HG02870 (cell line): ENCODE measurements around the gene XAF1.
"Not testable (repeated sequence)": the region's sequence is repeated elsewhere in the genome, so short reads cannot be mapped to it uniquely, and the experiment has no call there.

Experiments used
- ATAC-seq: cut with Tn5 transposase; IDR thresholded peaks from one replicate; pipeline ENCODE4 v1.9.1; 2021; ENCODE audit warnings: mild to moderate bottlenecking, moderate library complexity; ENCODE audit not compliant: unreplicated experiment

XAF1 gene

GRCh38 chr17:6753006-6753445, 2.8 kb upstream of the XAF1 start:
- ATAC-seq = no peak

- ATAC-seq = no peak
Measured at GRCh38 chr17:6753546-6753945, 2.3 kb upstream of the XAF1 start.

- no peak for ATAC-seq
Measured at GRCh38 chr17:6755281-6755680, 565 bp upstream of the XAF1 start.

- no peak for ATAC-seq
Measured at GRCh38 chr17:6756425-6757031, 682 bp downstream of the XAF1 start.

- no peak for ATAC-seq
Measured at GRCh38 chr17:6757747-6758146, 1.9 kb downstream of the XAF1 start.

- no peak for ATAC-seq
Measured at GRCh38 chr17:6761779-6762178, 5.9 kb downstream of the XAF1 start.

- ATAC-seq = no peak
Measured at GRCh38 chr17:6768447-6768846, 12.6 kb downstream of the XAF1 start.

- ATAC-seq = no peak
Measured at GRCh38 chr17:6772016-6772415, 16.2 kb downstream of the XAF1 start.

- not testable (repeated sequence) for ATAC-seq
Measured at GRCh38 chr17:6774906-6775305, 19.1 kb downstream of the XAF1 start.

- no peak for ATAC-seq
Measured at GRCh38 chr17:6775871-6776405, 20.1 kb downstream of the XAF1 start, which contains the start of gene FBXO39. Gene FBXO39 (plus strand): TSS chr17:6776215. CDS start chr17:6779869, 3,654 bp downstream.

- no peak for ATAC-seq
Measured at GRCh38 chr17:6779411-6779810, 23.6 kb downstream of the XAF1 start.

- ATAC-seq = no peak
Measured at GRCh38 chr17:6780001-6780400, 24.2 kb downstream of the XAF1 start.

GRCh38 chr17:6780886-6781285, 25.0 kb downstream of the XAF1 start:
- no peak for ATAC-seq

- ATAC-seq = no peak
Measured at GRCh38 chr17:6782244-6782643, 26.4 kb downstream of the XAF1 start.

- ATAC-seq = no peak
Measured at GRCh38 chr17:6786618-6787017, 30.8 kb downstream of the XAF1 start.

GRCh38 chr17:6787081-6787693, 31.3 kb downstream of the XAF1 start:
- ATAC-seq = no peak

- no peak for ATAC-seq
Measured at GRCh38 chr17:6789146-6789545, 33.3 kb downstream of the XAF1 start.

GRCh38 chr17:6793748-6794493, 38.1 kb downstream of the XAF1 start:
- no peak for ATAC-seq

- ATAC-seq = no peak
Measured at GRCh38 chr17:6796017-6796886, 40.4 kb downstream of the XAF1 start.

- no peak for ATAC-seq
Measured at GRCh38 chr17:6796887-6797490, 41.1 kb downstream of the XAF1 start.
